Fibroblast of skin of right biceps (primary cell): ENCODE results near the gene EGLN2.
A peak's percentile ranks its signal among the peaks of the same experiment; 100 is the strongest.
"Not testable (repeated sequence)": the region's sequence is repeated elsewhere in the genome, so short reads cannot be mapped to it uniquely, and the experiment has no call there.

Experiments used
- DNase-seq: peaks from one replicate; pipeline ENCODE4 v3.0.0-alpha.2; 2013

EGLN2 gene

GRCh38 chr19:40802300-40803169 lies 3.5 kb downstream of the EGLN2 start:
- no peak for DNase-seq

- DNase-seq: no peak
Observed at GRCh38 chr19:40803170-40803856, 4.3 kb downstream of the EGLN2 start.

GRCh38 chr19:40803857-40804782 lies 5.1 kb downstream of the EGLN2 start:
- DNase-seq: no peak

- no peak for DNase-seq
Observed at GRCh38 chr19:40804783-40805242, 5.8 kb downstream of the EGLN2 start.

GRCh38 chr19:40805258-40805868 lies 6.4 kb downstream of the EGLN2 start:
- no peak for DNase-seq

- peak; percentile 98 for DNase-seq
Observed at GRCh38 chr19:40806423-40807146, 7.6 kb downstream of the EGLN2 start.

GRCh38 chr19:40807147-40808020 lies 8.4 kb downstream of the EGLN2 start:
- no peak for DNase-seq

- DNase-seq: no peak
Observed at GRCh38 chr19:40808021-40808325, 9.0 kb downstream of the EGLN2 start.

GRCh38 chr19:40808497-40808896 lies 9.5 kb downstream of the EGLN2 start:
- DNase-seq: no peak

GRCh38 chr19:40809358-40810086 lies 10.5 kb downstream of the EGLN2 start:
- DNase-seq: no peak

GRCh38 chr19:40810160-40810559 lies 11.2 kb downstream of the EGLN2 start:
- DNase-seq: no peak

- DNase-seq: peak; percentile 71
Observed at GRCh38 chr19:40810649-40811408, 11.8 kb downstream of the EGLN2 start.

- DNase-seq: no peak
Observed at GRCh38 chr19:40811478-40812341, 12.7 kb downstream of the EGLN2 start.

- DNase-seq: not testable (repeated sequence)
Observed at GRCh38 chr19:40812571-40812970, 13.6 kb downstream of the EGLN2 start.

- no peak for DNase-seq
Observed at GRCh38 chr19:40813182-40813581, 14.2 kb downstream of the EGLN2 start.

- DNase-seq: no peak
Observed at GRCh38 chr19:40815223-40815622, 16.2 kb downstream of the EGLN2 start.

- DNase-seq: peak; percentile 28
Observed at GRCh38 chr19:40818480-40819399, 19.7 kb downstream of the EGLN2 start.
